Endothelial cell of umbilical vein (primary cell): ENCODE data around the gene RGS9. TPM values are rescaled to one million over a fixed set of nuclear protein-coding genes. Genes with fewer than 3 reads are reported as not detected.

Experiments used
- BruUV-seq: library from RNA; stranded (reverse); fragments of 400-500 nt; replicated peaks from 2 replicates; lab custom pipeline; 2021; lab: Mats Ljungman, UMichigan
- CTCF ChIA-PET: fragments of 300-600, 350-600 bp; sonication (Branson Sonifier 250); formaldehyde crosslinking; loops from one replicate; lab custom pipeline; 2021; ENCODE audit warnings: antibody characterized with exemption, inconsistent platforms; lab: Charles Lee
- POLR2A ChIA-PET: fragments of 300-600, 350-600 bp; sonication (Branson Sonifier 250); formaldehyde crosslinking; loops from one replicate; lab custom pipeline; 2021; ENCODE audit warnings: antibody characterized with exemption, inconsistent platforms; lab: Charles Lee
- DNase-seq: peaks from one replicate; pipeline ENCODE4 v3.0.0-alpha.2; 2011; ENCODE audit warnings: low read depth, low spot score
- FAIRE-seq: peaks from 2 replicates; lab custom pipeline; 2011; peaks lifted over from hg19 to GRCh38; lab: Jason Lieb, UNC
- H2AFZ ChIP-seq: 2 replicates; pipeline ENCODE4 v1.6.0; 2012; ENCODE audit warnings: low read depth, low read length, control low read depth, inconsistent platforms
- H3K27ac ChIP-seq: 2 replicates; pipeline ENCODE4 v1.5.1; 2011; ENCODE audit warnings: low read depth, mild to moderate bottlenecking, control low read depth, low read length, moderate library complexity; ENCODE audit not compliant: insufficient read depth
- H3K27me3 ChIP-seq, 2 experiments: 2 replicates each; pipeline versions ENCODE4 v1.6.0 to v1.6.1; 2011; ENCODE audit warnings: low read length in 2 of 2, mixed read lengths in 1 of 2; ENCODE audit not compliant: control insufficient read depth in 2 of 2, insufficient read depth in 2 of 2
- H3K36me3 ChIP-seq, 2 experiments: 2 replicates in 1 of 2; 3 replicates in 1 of 2; pipeline ENCODE4 v1.5.1; 2011; ENCODE audit warnings: low read length in 2 of 2, mild to moderate bottlenecking in 1 of 2, moderate library complexity in 1 of 2; ENCODE audit not compliant: control insufficient read depth in 2 of 2, insufficient read depth in 2 of 2; ENCODE audit errors: extremely low read depth in 1 of 2
- H3K4me1 ChIP-seq: 3 replicates; pipeline ENCODE4 v1.5.1; 2011; ENCODE audit warnings: mild to moderate bottlenecking, low read length; ENCODE audit not compliant: control insufficient read depth, insufficient read depth; ENCODE audit errors: extremely low read depth
- H3K4me2 ChIP-seq: 2 replicates; pipeline ENCODE4 v1.6.1; 2011; ENCODE audit warnings: low read length, control low read depth, mixed read lengths; ENCODE audit not compliant: insufficient read depth
- H3K4me3 ChIP-seq, 3 experiments: fragments of 200-600 bp in 1 of 3; sonication (generic), shearing (Covaris generic) in 1 of 3; replicated peaks in 1 of 3; 2 replicates each; pipeline ENCODE4 v1.5.1; 2011 to 2016; ENCODE audit warnings: control low read depth in 3 of 3, low read length in 3 of 3, mild to moderate bottlenecking in 2 of 3, inconsistent platforms in 1 of 3, low read depth in 1 of 3, moderate library complexity in 1 of 3; ENCODE audit not compliant: insufficient read depth in 1 of 3
- H3K79me2 ChIP-seq: 2 replicates; pipeline ENCODE4 v1.6.0; 2012; ENCODE audit warnings: low read length, inconsistent platforms; ENCODE audit not compliant: control insufficient read depth, insufficient read depth
- H3K9ac ChIP-seq: replicated peaks from 2 replicates; pipeline ENCODE3; 2011; ENCODE audit warnings: low read length, control low read depth; ENCODE audit not compliant: insufficient read depth; ENCODE audit errors: extremely low read depth
- H3K9me1 ChIP-seq: replicated peaks from 3 replicates; pipeline ENCODE4 v1.6.0; 2011; ENCODE audit warnings: mild to moderate bottlenecking, low read length; ENCODE audit not compliant: control insufficient read depth, insufficient read depth; ENCODE audit errors: extremely low read depth
- H3K9me3 ChIP-seq: replicated peaks from 2 replicates; pipeline ENCODE4 v1.5.1; 2012; ENCODE audit warnings: low read length, inconsistent platforms; ENCODE audit not compliant: control insufficient read depth, insufficient read depth
- H4K20me1 ChIP-seq: replicated peaks from 2 replicates; pipeline ENCODE3; 2011; ENCODE audit warnings: mild to moderate bottlenecking, low read length; ENCODE audit not compliant: control insufficient read depth, insufficient read depth; ENCODE audit errors: extremely low read depth
- EZH2 ChIP-seq: IDR thresholded peaks from 2 replicates; pipeline ENCODE4 v1.6.1; 2012; ENCODE audit warnings: borderline replicate concordance, low read depth, mild to moderate bottlenecking, moderate library complexity, low read length, inconsistent platforms; ENCODE audit not compliant: severe bottlenecking
- FOS ChIP-seq: IDR thresholded peaks from 2 replicates; pipeline ENCODE4 v1.6.1; 2011; ENCODE audit warnings: mild to moderate bottlenecking, low read length, moderate library complexity, borderline replicate concordance; ENCODE audit not compliant: insufficient read depth
- GATA2 ChIP-seq: IDR thresholded peaks from 2 replicates; pipeline ENCODE4 v1.7.0; 2011; ENCODE audit warnings: low read depth, mild to moderate bottlenecking, moderate library complexity, mixed read lengths, low read length; ENCODE audit not compliant: insufficient read length, insufficient read depth
- JUN ChIP-seq: IDR thresholded peaks from 2 replicates; pipeline ENCODE4 v1.6.1; 2011; ENCODE audit warnings: borderline replicate concordance, low read depth; ENCODE audit not compliant: insufficient read length, insufficient read depth
- MYC ChIP-seq: IDR thresholded peaks from one replicate; pipeline ENCODE4 v1.6.1; 2011; ENCODE audit warnings: mild to moderate bottlenecking, low read depth, low read length
- POLR2A ChIP-seq: IDR thresholded peaks from 2 replicates; pipeline ENCODE4 v1.6.1; 2012; ENCODE audit warnings: low read depth, mild to moderate bottlenecking, control low read depth, low read length
- POLR2AphosphoS5 ChIP-seq: IDR thresholded peaks from 2 replicates; pipeline ENCODE4 v1.6.1; 2012; ENCODE audit warnings: low read depth, mild to moderate bottlenecking, control low read depth, low read length, moderate library complexity; ENCODE audit not compliant: insufficient read depth
- dilution Hi-C: fragments of 300-500 bp; cut with MboI; formaldehyde crosslinking; loops from one replicate; pipeline ENCODE4 v1.15.0; 2019; ENCODE audit warnings: low sequenced_read_pairs; ENCODE audit not compliant: extremely low pct_ligation_motif_present
- intact Hi-C: fragments of 100-400 bp; cut with micrococcal nuclease; formaldehyde crosslinking; loops from one replicate; pipeline ENCODE4 v1.10.0; 2022
- polyA plus RNA-seq, 4 experiments: library from polyadenylated mRNA; depleted of rRNA in 3 of 4; stranded (reverse) in 3 of 4; unstranded in 1 of 4; fragments of >200 nt; gene quantifications; 2 replicates each; pipeline versions ENCODE4 v1.2.1 to v1.2.3, GENCODE V29; 2011 to 2012; ENCODE audit warnings: missing spikeins in 1 of 4
- total RNA-seq: library from RNA; stranded (reverse); gene quantifications from 2 replicates; pipeline ENCODE4 v1.2.3, GENCODE V29; 2021
- TF ChIP-seq, protein P1 (sequence below): IDR thresholded peaks from 2 replicates; pipeline ENCODE4 v1.6.1; 2011; ENCODE audit not compliant: insufficient read depth, insufficient read length
- TF ChIP-seq, protein P2 (sequence below), 2 donors: IDR thresholded peaks; 1 replicate in 1 of 2; 2 replicates in 1 of 2; pipeline ENCODE4 v1.5.1; 2011; ENCODE audit warnings: low read length in 2 of 2, mild to moderate bottlenecking in 2 of 2, moderate library complexity in 2 of 2, control low read depth in 1 of 2, inconsistent platforms in 1 of 2, low read depth in 1 of 2; ENCODE audit not compliant: insufficient read depth in 1 of 2; ENCODE audit errors: extremely low read depth in 1 of 2

Gene RGS9
- total and polyA plus RNA-seq, 2 donors (not counting 3 experiments of a cell fraction or from before 2014, with no cell fraction given) = 0.61 to 1.4 TPM

DNA sequence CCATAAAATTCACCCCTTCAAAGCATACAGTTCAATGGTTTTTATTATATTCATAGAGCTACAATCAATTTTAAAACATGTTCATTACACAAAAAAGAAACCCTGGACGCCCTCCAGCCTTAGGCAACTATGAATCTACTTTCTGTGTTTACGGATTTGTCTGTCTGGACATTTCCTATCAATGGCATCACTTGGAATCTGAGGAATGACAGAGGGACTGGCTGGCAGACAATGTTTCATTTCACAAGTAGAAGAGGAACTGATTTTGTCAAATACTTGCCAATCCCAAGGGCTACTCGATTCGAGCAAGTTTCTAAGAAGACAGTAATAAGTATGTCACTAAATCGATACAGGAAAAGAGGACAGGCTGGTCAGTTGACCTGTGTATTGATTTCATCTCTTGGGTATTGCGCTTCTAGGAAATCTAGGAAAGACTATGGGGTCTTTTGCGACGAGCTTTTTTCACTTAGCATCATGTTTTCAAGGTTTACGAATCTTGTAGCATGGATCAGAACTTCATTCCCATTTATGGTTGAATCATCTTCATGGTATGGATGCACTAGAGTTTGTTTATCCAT is 56.6 kb downstream of the RGS9 start:
- CTCF ChIA-PET = interaction anchor here (1.7 to 2.8 kb wide), 2 partner anchors 16 to 57 kb away, joined by 8 to 9 read pairs; partner anchors contain the start of gene RGS9
- no peaks in the 10 kb centered on the region for H3K36me3 ChIP-seq
- H3K27me3 ChIP-seq = no peaks in the 10 kb centered on the region
- no peak overlapping the region for H3K27ac ChIP-seq
- H4K20me1 ChIP-seq = no peaks in the 10 kb centered on the region
- H3K9me3 ChIP-seq = no peaks in the 10 kb centered on the region
- intact Hi-C loops (loop anchor here (5.0 kb wide), 1 partner anchor 37 kb away; no protein-coding TSS in a partner anchor), dilution Hi-C loops (no loop called here)
- peaks cover 12% of the 10 kb centered on the region for H3K4me1 ChIP-seq
- no peak overlapping the region for H3K9ac ChIP-seq
- H3K4me2 ChIP-seq = no peak overlapping the region
- no peak for DNase-seq
- no peaks in the 10 kb centered on the region for H3K9me1 ChIP-seq
- POLR2A ChIA-PET = no interaction called here
- FAIRE-seq = no peak
- H2AFZ ChIP-seq = no peak overlapping the region
- TF ChIP-seq POLR2AphosphoS5 (no peak), POLR2A (no peak), FOS (no peak), EZH2 (no peak), MYC (no peak), JUN (no peak), GATA2 (no peak)
- TF ChIP-seq, protein P1, sequence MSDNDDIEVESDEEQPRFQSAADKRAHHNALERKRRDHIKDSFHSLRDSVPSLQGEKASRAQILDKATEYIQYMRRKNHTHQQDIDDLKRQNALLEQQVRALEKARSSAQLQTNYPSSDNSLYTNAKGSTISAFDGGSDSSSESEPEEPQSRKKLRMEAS = no peak
- TF ChIP-seq, protein P2, sequence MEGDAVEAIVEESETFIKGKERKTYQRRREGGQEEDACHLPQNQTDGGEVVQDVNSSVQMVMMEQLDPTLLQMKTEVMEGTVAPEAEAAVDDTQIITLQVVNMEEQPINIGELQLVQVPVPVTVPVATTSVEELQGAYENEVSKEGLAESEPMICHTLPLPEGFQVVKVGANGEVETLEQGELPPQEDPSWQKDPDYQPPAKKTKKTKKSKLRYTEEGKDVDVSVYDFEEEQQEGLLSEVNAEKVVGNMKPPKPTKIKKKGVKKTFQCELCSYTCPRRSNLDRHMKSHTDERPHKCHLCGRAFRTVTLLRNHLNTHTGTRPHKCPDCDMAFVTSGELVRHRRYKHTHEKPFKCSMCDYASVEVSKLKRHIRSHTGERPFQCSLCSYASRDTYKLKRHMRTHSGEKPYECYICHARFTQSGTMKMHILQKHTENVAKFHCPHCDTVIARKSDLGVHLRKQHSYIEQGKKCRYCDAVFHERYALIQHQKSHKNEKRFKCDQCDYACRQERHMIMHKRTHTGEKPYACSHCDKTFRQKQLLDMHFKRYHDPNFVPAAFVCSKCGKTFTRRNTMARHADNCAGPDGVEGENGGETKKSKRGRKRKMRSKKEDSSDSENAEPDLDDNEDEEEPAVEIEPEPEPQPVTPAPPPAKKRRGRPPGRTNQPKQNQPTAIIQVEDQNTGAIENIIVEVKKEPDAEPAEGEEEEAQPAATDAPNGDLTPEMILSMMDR (IDR thresholded peaks at IDR 0.05; ENCODE audit: extremely low read depth in 1 of 2, insufficient read depth in 1 of 2, low read depth in 1 of 2, low read length in 2 of 2) = no peak
- H3K4me3 ChIP-seq = no peak overlapping the region
- no peaks in the 10 kb centered on the region for H3K79me2 ChIP-seq
- BruUV-seq = no TSS peak
